Small intestine (tissue), 7 donors: ENCODE results near the gene ASPN. TPM values are rescaled to one million over a fixed set of nuclear protein-coding genes. Genes with fewer than 3 reads are reported as not detected.

Experiments
- DNase-seq, 2 donors: peaks; one replicate each; pipeline versions ENCODE4 v3.0.0 to v3.0.0-alpha.2; 2013
- FAIRE-seq: peaks from 2 replicates; lab custom pipeline; 2012; peaks lifted over from hg19 to GRCh38; lab: Jason Lieb, UNC
- H3K27ac ChIP-seq, 3 donors: one replicate each; pipeline ENCODE4 v1.5.1; 2013; ENCODE audit warnings: low read length in 2 of 3, mild to moderate bottlenecking in 2 of 3, control low read depth in 1 of 3, inconsistent platforms in 1 of 3, low read depth in 1 of 3, moderate library complexity in 1 of 3
- H3K27me3 ChIP-seq, 3 donors: one replicate each; pipeline ENCODE4 v1.6.1; 2013; ENCODE audit warnings: low read length in 3 of 3, inconsistent platforms in 1 of 3; ENCODE audit not compliant: control insufficient read depth in 3 of 3, insufficient read depth in 3 of 3
- H3K36me3 ChIP-seq, 3 donors: one replicate each; pipeline ENCODE4 v1.6.1; 2013; ENCODE audit warnings: low read length in 3 of 3, inconsistent platforms in 1 of 3, low read depth in 1 of 3, mild to moderate bottlenecking in 1 of 3, moderate library complexity in 1 of 3; ENCODE audit not compliant: control insufficient read depth in 3 of 3, insufficient read depth in 2 of 3
- H3K4me1 ChIP-seq, 3 donors: one replicate each; pipeline ENCODE4 v1.6.1; 2013; ENCODE audit warnings: low read length in 2 of 3, inconsistent platforms in 1 of 3, low read depth in 1 of 3, mild to moderate bottlenecking in 1 of 3, moderate library complexity in 1 of 3; ENCODE audit not compliant: control insufficient read depth in 3 of 3, insufficient read depth in 2 of 3
- H3K4me3 ChIP-seq, 3 donors: one replicate each; pipeline ENCODE4 v1.5.1; 2013; ENCODE audit warnings: low read length in 3 of 3, control low read depth in 1 of 3, inconsistent platforms in 1 of 3, low read depth in 1 of 3, mild to moderate bottlenecking in 1 of 3, moderate library complexity in 1 of 3
- H3K9me3 ChIP-seq, 2 donors: one replicate each; pipeline ENCODE4 v1.6.1; 2013; ENCODE audit warnings: low read depth in 1 of 2, low read length in 1 of 2; ENCODE audit not compliant: control insufficient read depth in 2 of 2, insufficient read depth in 1 of 2
- WGBS, 3 donors: extraction: QIAGEN DNeasy Blood & Tissue Kit; methylation state at CpG; one replicate each; pipeline ENCODE4 v1.1.7; 2013; 5-methylcytosine and 5-hydroxymethylcytosine counted together
- polyA plus RNA-seq, 4 donors: library from polyadenylated mRNA; stranded (reverse) in 3 of 4; unstranded in 1 of 4; fragments of 200-250 nt in 3 of 4; fragments of 120-200 nt in 1 of 4; gene quantifications; one replicate each; pipeline versions ENCODE4 v1.2.1 to v1.2.3, GENCODE V29; 2013
- donor health status: healthy with polysubstance abuse.
- donor health status: control.
- donor health status: control.
- donor health status: Bipolar disorder and iron deficiency.
- donor health status: healthy.

ASPN gene
- polyA plus RNA-seq, 4 donors = 0.22 to 8.9 (median 2.2) TPM

DNA sequence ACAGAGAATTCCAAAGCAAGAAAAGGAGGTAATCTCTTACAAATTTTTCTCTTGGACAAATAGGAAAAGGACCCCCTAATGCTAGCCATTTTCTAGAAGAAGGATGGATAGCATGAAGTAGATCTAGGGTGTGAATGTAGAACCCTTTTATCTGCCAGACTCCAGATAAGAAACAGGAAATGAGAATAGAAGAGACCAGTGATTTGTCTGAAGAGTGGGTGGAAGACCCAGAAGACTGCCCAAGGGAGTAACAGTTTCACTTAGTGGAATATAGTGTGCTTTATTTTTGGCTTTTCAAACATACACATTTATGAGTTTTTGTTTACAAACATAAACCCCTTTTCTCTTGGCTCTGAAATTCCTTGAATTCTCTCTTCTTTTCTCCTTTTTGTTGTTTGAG is 28.4 kb upstream of the ASPN start:
- no peaks in the 10 kb centered on the region for H3K9me3 ChIP-seq
- H3K4me1 ChIP-seq = peaks cover 0 to 22% (median 0%) of the 10 kb centered on the region in 3 donors
- H3K27me3 ChIP-seq = no peaks in the 10 kb centered on the region
- peaks cover 0 to 2% (median 0%) of the 10 kb centered on the region in 3 donors for H3K36me3 ChIP-seq
- H3K4me3 ChIP-seq = no peak overlapping the region
- DNase-seq (no peak), FAIRE-seq (no peak)
- H3K27ac ChIP-seq = no peak overlapping the region

DNA sequence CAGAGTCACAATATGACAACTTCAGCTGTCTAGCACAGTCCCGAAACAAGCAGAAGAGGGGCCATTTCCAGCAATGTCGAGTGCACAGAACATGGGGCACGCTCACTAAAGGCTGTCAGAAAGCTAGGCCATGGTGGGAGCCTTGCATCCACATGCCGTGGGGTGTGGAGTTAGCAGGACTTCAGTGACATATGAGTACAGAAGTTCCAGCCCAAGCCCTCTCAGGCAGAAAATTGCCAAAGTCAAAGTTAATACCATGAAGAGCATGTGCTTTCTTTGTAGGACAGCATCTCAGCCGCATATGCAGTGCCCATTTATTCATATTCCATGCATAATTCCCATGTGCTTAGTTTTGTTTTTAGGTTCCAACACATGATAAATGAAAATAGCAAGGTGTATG is 26.7 kb upstream of the ASPN start:
- no peak for DNase-seq
- Histone ChIP-seq H3K4me1 (peaks cover 0 to 22% (median 0%) of the 10 kb centered on the region in 3 donors), H3K27me3 (no peaks in the 10 kb centered on the region), H3K4me3 (no peak overlapping the region), H3K9me3 (no peaks in the 10 kb centered on the region), H3K27ac (no peak overlapping the region), H3K36me3 (no peaks in the 10 kb centered on the region)
- no peak for FAIRE-seq
- WGBS, 3 donors = 96 to 99% (median 98%) methylated on average over 5 of the region's 5 CpGs

DNA sequence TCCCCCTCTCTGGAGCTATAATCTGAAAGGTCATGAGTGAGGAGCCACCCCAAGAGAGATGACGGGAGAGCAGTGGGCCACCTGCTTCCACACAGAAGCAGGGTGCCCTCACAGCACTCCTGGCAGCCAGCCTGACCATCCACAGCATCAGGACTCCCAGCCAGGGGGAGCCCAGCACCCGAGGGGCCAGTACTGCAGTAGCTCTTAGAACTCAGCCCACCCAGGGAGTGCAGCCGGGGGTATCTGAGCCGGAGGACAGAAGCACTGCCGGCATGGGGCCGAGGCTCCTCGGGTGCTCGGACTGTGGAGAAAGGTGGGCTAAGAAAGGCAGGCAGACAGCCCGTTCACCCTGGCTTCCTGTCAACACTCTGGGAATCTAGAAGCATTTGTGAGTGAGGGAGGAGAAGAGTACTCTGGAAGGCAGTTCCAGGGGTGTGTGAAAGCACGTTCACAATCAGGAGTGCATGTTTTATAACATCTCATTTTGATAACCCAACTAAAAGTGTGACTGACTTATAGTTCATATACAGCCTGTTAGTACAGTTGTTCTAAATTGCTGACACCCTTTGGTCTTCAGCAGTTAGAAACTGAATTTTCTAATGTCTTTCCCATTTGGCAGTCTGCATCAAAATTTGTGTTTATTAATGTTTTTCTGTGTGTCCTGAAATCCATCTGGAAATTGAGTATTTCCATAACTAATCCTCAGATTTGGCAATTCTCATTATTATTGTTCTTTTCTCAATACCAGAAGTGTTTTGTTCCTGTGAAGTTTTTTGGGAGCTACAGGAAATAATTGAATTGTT is 25.9 kb upstream of the ASPN start:
- Histone ChIP-seq H3K27me3 (no peaks in the 10 kb centered on the region), H3K4me3 (no peak overlapping the region), H3K9me3 (no peaks in the 10 kb centered on the region), H3K36me3 (no peaks in the 10 kb centered on the region), H3K4me1 (peaks cover 0 to 19% (median 0%) of the 10 kb centered on the region in 3 donors), H3K27ac (no peak overlapping the region)
- 64 to 72% (median 70%) methylated on average over 10 of the region's 10 CpGs for WGBS, 3 donors
- peak in 1 of 2 donors; percentile 11 for DNase-seq
- no peak for FAIRE-seq

DNA sequence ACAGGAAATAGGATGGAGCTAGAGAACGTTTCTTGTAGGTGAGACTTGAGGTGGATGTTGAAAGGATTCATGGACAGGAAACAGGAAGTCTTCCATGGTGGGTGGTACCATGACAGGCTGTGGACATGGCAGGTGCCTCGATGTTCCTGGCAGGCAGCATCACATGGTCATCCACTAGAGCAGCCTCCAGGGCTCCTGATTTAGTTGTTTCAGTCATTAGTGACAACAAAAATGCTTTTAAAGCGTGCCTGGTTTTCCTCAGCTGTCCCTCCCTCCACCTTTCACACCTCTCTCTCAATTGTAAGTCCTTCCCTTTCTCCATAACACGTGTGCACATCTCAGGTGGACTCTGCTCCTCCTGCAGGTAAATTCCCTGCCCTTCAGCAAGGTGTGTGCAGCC is 25.2 kb upstream of the ASPN start:
- Histone ChIP-seq H3K9me3 (no peaks in the 10 kb centered on the region), H3K4me3 (no peak overlapping the region), H3K27ac (no peak overlapping the region), H3K27me3 (no peaks in the 10 kb centered on the region), H3K36me3 (no peaks in the 10 kb centered on the region), H3K4me1 (peaks cover 0 to 13% (median 0%) of the 10 kb centered on the region in 3 donors)
- no peak for FAIRE-seq
- peak; percentile 12 to 30 for DNase-seq
- WGBS, 3 donors = 43 to 60% (median 57%) methylated on average over 4 of the region's 4 CpGs

DNA sequence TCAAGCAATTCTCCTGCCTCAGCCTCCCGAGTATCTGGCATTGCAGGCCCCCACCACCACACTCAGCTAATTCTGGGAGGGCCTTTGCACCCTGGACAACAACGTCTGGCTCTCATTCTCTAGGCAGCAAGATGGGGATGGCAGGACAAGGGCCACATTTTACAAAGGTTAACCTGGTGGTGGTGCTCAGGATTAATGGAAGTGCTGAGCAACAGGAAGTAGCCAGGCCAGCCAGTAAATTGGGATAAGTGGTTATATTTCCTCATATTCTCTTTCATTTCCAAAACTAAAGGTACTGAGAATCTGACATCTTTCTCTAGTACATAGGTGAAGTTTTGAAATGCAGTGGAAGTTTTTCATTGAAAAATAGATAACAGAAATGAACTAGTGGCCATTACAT is 24.7 kb upstream of the ASPN start:
- FAIRE-seq (no peak), DNase-seq (peak in 1 of 2 donors; percentile 6)
- 78 to 90% (median 84%) methylated on average over 2 of the region's 2 CpGs for WGBS, 3 donors

DNA sequence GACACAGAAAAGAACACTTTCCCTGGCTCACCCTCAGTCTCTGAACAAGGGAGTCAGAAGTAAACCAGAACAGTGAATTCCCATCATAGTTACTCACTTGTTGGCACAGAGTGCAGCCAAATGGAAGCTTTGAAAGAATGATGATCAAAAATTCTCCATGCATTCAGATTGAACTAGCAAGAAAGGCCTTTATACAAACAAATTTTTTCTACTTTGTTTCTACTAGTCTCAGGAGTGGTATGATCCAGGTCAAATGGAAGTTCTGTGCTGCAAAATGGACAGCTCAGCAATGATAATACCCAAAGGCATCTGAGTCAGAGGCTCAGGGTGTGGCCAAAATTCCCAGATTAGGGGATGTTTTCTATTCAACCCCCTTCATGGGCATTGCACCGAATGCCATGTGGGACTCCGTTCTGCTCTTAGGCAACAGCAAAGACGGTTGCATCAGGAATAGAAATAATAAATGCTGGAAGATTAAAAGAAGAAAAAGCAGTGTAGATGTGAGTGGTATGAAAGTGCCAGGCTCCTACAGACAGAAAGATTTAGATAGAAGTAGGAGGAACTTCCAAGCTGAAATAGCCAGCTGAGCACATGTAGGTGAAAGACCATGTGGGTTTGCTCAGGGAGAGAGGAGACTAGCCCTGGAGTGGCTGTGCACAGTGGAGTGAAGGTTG is 24.0 kb upstream of the ASPN start:
- no peak for FAIRE-seq
- no peak overlapping the region for H3K4me3 ChIP-seq
- H3K36me3 ChIP-seq = no peaks in the 10 kb centered on the region
- H3K27ac ChIP-seq = peak overlapping the region in 2 of 3 donors; percentile 26 to 33
- H3K4me1 ChIP-seq = peaks cover 0 to 13% (median 0%) of the 10 kb centered on the region in 3 donors
- no peak for DNase-seq
- no peaks in the 10 kb centered on the region for H3K27me3 ChIP-seq
- WGBS, 3 donors = 67 to 95% (median 91%) methylated on average over 3 of the region's 3 CpGs
- no peaks in the 10 kb centered on the region for H3K9me3 ChIP-seq

More for the DNA sequence above, 24.7 kb upstream of the ASPN start:
- H3K4me1 ChIP-seq = peaks cover 0 to 13% (median 0%) of the 10 kb centered on the region in 3 donors
- peak overlapping the region in 1 of 3 donors; percentile 22 for H3K27ac ChIP-seq
- no peak overlapping the region for H3K4me3 ChIP-seq
- H3K9me3 ChIP-seq = no peaks in the 10 kb centered on the region
- no peaks in the 10 kb centered on the region for H3K27me3 ChIP-seq
- H3K36me3 ChIP-seq = no peaks in the 10 kb centered on the region

DNA sequence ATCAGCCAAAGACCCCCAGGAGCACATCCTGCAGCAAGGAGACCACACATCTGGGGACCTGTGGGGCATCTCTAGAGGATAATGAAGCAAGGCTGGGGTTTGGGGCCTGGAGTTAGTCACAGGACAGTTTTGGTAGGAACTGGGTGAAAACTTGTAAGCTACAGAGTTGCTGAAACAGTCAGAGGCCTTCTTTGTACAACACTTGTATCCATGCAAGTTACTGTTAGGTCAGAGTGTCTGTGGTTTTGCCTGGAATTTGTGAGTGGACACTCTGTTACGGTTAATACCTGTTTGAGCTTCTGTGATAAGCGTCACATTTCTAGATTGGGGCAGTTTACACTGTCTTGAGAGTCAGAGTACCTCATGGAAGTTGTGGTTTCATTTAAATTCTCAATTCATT is 22.6 kb upstream of the ASPN start:
- DNase-seq (no peak), FAIRE-seq (no peak)
- Histone ChIP-seq H3K27ac (no peak overlapping the region), H3K27me3 (no peaks in the 10 kb centered on the region), H3K9me3 (no peaks in the 10 kb centered on the region), H3K4me1 (peaks cover 0 to 13% (median 0%) of the 10 kb centered on the region in 3 donors), H3K36me3 (no peaks in the 10 kb centered on the region), H3K4me3 (no peak overlapping the region)
- 94 to 97% (median 96%) methylated on average over 2 of the region's 2 CpGs for WGBS, 3 donors

DNA sequence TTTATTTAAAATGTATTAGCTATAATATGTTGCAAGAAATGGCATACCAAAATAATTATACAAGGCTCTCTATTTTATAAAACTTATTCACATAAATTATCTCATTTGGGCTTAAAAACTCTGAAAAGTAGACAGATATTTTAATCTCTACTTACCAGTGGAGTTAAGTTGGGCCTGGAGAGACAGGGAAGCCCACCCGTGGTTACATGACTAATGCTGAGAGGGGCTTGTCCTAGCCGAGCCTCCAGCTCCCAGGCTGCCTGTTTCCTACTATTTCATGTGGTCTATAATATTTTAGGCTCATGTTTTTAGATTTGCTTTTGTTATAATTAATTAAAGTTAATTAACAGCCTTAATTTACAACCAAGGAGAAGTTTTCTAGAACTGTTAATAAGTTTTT is 20.9 kb upstream of the ASPN start:
- no peak overlapping the region for H3K27ac ChIP-seq
- WGBS, 3 donors = 88 to 94% (median 92%) methylated on average over 2 of the region's 2 CpGs
- DNase-seq = no peak
- peaks cover 0 to 12% (median 0%) of the 10 kb centered on the region in 3 donors for H3K4me1 ChIP-seq
- no peaks in the 10 kb centered on the region for H3K9me3 ChIP-seq
- H3K4me3 ChIP-seq = no peak overlapping the region
- FAIRE-seq = no peak
- no peaks in the 10 kb centered on the region for H3K27me3 ChIP-seq
- no peaks in the 10 kb centered on the region for H3K36me3 ChIP-seq
